Measurements from ENCODE around the gene HERPUD1. TPM values are rescaled to one million over a fixed set of nuclear protein-coding genes. Genes with fewer than 3 reads are reported as not detected.
"Not testable (repeated sequence)": the region's sequence is repeated elsewhere in the genome, so short reads cannot be mapped to it uniquely, and the experiment has no call there.

The HERPUD1 gene
- total RNA-seq, 2 experiments from 2014 or later, result 81.3 to 113 TPM

GRCh38 chr16:56989988-56990387, 58.0 kb downstream of the HERPUD1 start:
- no peaks in the 10 kb centered on the region for H3K9me3 Mint-ChIP-seq
- peaks cover 85% of the 10 kb centered on the region for H3K36me3 Mint-ChIP-seq (ENCODE audit: low read depth)
- H3K27me3 Mint-ChIP-seq, result no peaks in the 10 kb centered on the region
- peak overlapping the region; percentile 99 for H3K27ac Mint-ChIP-seq
- no peak for DNase-seq
- H3K4me1 Mint-ChIP-seq, result peaks cover 69% of the 10 kb centered on the region
- CTCF ChIA-PET, result interaction anchor here (0.8 to 10.1 kb wide), 7 partner anchors 8 to 38 kb away, joined by 4 to 123 read pairs (median 5); no protein-coding TSS in a partner anchor
- POLR2A ChIA-PET, result interaction anchor here (0.6 to 1.3 kb wide), 2 partner anchors 52 to 76 kb away, joined by 3 to 7 read pairs; no protein-coding TSS in a partner anchor
- H3K4me3 Mint-ChIP-seq, result peak overlapping the region; percentile 100

DNA sequence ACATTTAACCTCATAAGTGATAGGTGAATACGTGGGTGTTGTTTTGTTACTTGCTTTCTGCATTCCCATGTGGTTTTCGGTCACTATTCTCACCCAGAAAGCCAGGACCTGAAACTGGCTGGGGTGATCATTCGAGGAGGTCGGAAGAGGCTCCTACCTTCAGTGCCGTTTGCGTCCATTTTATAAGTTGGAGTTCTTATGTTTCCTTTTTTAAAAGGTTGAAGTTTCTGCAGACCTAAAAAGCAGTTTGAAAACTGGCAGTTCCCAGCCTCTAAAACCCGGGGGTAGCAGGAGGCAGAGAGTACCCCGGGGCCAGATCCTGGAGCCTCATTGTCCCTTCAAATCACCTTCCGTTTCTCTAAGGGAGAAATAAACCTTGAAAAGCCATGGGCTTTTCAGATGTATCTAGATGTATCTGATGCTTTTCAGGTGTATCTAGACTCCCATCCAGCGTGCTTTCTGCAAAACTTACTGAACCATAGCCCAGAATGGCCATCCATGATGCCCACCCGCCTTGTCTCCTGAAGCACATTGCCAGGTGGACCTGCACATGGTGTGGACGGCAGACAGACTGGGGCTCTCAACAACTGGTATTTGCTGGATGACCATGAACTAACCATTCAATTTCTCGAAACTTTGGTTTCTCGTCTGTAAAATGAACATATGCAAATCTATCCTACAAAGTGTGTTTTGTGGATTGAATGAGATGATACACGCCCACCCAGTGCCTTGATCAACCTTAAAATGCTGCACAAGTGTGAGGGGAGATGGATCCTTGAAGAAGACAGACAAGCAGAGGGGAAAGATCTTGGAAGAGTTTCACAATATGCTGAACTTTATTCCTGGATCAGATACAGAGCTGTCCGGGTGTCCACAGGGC, 58.7 kb downstream of the HERPUD1 start:
- Mint-ChIP-seq H3K27me3 (no peaks in the 10 kb centered on the region), H3K9me3 (no peaks in the 10 kb centered on the region), H3K27ac (peak overlapping the region; percentile 99), H3K4me3 (peak overlapping the region; percentile 100), H3K36me3 (ENCODE audit: low read depth) (peaks cover 82% of the 10 kb centered on the region), H3K4me1 (peaks cover 69% of the 10 kb centered on the region)
- ChIA-PET CTCF (interaction anchor here (10.1 kb wide), 1 partner anchor 22 kb away, joined by 123 read pairs; no protein-coding TSS in a partner anchor), POLR2A (no interaction called here)
- peak; percentile 29 for DNase-seq

DNA sequence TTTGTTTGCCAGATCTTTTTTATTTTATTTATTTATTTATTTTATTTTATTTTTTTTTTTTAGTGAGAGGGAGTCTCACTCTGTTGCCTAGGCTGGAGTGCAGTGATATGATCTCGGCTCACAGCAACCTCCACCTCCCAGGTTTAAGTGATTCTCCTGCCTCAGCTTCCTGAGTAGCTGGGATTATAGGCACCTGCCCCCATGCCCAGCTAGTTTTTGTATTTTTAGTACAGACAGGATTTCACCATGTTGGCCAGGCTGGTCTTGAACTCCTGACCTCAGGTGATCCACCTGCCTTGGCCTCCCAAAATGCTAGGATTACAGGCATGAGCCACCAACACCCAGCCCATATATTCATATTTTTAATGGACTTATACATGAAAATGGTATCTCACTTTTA, 60.5 kb downstream of the HERPUD1 start:
- H3K36me3 Mint-ChIP-seq (ENCODE audit: low read depth), result peaks cover 84% of the 10 kb centered on the region
- CTCF ChIA-PET, result interaction anchor here (1.4 kb wide), 1 partner anchor 13 kb away, joined by 6 read pairs; no protein-coding TSS in a partner anchor
- H3K27me3 Mint-ChIP-seq, H3K9me3 Mint-ChIP-seq, POLR2A ChIA-PET, DNase-seq: not testable (repeated sequence)
- H3K4me1 Mint-ChIP-seq, result peaks cover 70% of the 10 kb centered on the region
- H3K4me3 Mint-ChIP-seq, result peak overlapping the region; percentile 100
- peak overlapping the region; percentile 99 for H3K27ac Mint-ChIP-seq

- POLR2A ChIA-PET, result no interaction called here
- H3K4me1 Mint-ChIP-seq, result peaks cover 70% of the 10 kb centered on the region
- peaks cover 84% of the 10 kb centered on the region for H3K36me3 Mint-ChIP-seq (ENCODE audit: low read depth)
- H3K27ac Mint-ChIP-seq, result peak overlapping the region; percentile 76
- no peaks in the 10 kb centered on the region for H3K9me3 Mint-ChIP-seq
- peak overlapping the region; percentile 55 for H3K4me3 Mint-ChIP-seq
- CTCF ChIA-PET, result interaction anchor here (1.4 kb wide), 1 partner anchor 12 kb away, joined by 6 read pairs; no protein-coding TSS in a partner anchor
- no peaks in the 10 kb centered on the region for H3K27me3 Mint-ChIP-seq
- DNase-seq, result no peak
These were observed 61.3 kb downstream of the HERPUD1 start for GRCh38 chr16:56993204-56993603.

GRCh38 chr16:56994311-56994710, 62.4 kb downstream of the HERPUD1 start:
- Mint-ChIP-seq H3K9me3 (no peaks in the 10 kb centered on the region), H3K4me1 (peaks cover 79% of the 10 kb centered on the region), H3K4me3 (peak overlapping the region; percentile 55), H3K27ac (peak overlapping the region; percentile 76), H3K36me3 (ENCODE audit: low read depth) (peaks cover 85% of the 10 kb centered on the region), H3K27me3 (no peaks in the 10 kb centered on the region)
- ChIA-PET POLR2A (interaction anchor here (1.0 kb wide), 1 partner anchor 45 kb away, joined by 3 read pairs; no protein-coding TSS in a partner anchor), CTCF (interaction anchor here (1.6 kb wide), 1 partner anchor 45 kb away, joined by 4 read pairs; no protein-coding TSS in a partner anchor)
- DNase-seq, result no peak

Small RNA genes within 50 kb of the gene (microRNA-seq; reads per million reads assigned to microRNA genes)
- not detected for gene MIR6863 (ENCODE audit: borderline microRNAs expressed, borderline replicate concordance)

Other genes with a start within 250 kb of the HERPUD1 start
- gene MT1X, start 249.7 kb upstream of the HERPUD1 start, total RNA-seq, result 10 to 100 TPM; 57.6 to 59.1 TPM
- 10 to 100 TPM; 85.0 to 85.9 TPM for gene NUP93, start 202.0 kb upstream of the HERPUD1 start, total RNA-seq
- gene SLC12A3, start 66.9 kb upstream of the HERPUD1 start, total RNA-seq, result not detected
- gene CETP, start 29.8 kb downstream of the HERPUD1 start, total RNA-seq, result not detected
- gene NLRC5, start 57.4 kb downstream of the HERPUD1 start, total RNA-seq, result 100 to 1,000 TPM; 428 to 468 TPM
- gene CPNE2, start 160.4 kb downstream of the HERPUD1 start, total RNA-seq, result 1 to 10 TPM; 3.1 to 3.6 TPM